ENCODE results near the gene GPER1. TPM values are rescaled to one million over a fixed set of nuclear protein-coding genes. Genes with fewer than 3 reads are reported as not detected.

The GPER1 gene
- total RNA-seq, 1 donor from 2014 or later: 2.5 TPM

DNA sequence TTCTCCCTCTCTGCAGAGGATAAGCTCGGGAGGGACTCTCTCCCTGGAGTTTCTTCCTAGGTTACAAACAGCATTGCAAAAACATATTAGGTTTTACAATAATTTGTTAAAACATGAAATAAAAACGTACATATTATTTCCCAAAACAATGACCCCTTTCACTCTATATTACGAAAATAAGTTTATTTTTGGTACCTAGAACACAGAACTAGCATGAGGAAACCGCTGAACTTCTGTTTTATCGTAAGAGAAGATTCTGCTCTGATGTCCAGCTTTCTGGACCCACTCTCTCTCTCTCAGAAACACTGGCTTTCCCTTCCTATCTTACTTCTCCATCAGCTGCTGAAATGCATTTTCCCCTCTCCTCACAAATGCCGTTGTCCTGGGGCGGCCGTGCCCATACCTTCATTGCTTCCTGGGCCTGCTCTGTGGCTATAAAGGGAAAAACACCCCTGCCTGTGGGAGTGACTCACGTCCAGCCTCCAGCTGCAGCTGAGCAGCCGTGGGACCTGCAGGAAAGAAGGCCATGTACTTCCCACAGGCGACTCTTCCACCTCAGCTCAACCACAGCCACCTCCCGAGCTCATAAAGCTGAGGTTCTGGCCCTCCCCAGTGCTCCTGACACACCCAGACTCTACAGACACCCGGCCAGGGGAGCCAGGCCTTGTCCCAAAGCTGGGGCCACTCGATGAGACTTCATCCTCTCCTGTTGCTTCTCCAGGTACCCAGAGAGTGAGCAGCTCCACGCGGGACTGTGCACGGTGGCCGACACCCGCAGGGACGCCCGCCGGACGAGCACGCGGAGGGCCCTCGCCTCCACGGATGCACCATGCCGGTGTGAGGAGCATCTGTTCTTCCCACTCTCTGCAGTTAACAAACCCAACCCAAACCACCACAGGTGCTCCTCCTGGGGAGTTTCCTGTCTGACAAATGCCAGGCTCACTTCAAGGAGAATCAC is 3.1 kb downstream of the GPER1 start:
- DNase-seq (ENCODE audit: extremely low spot score, unreplicated experiment): no peak
- peak overlapping the region; percentile 14 for H3K27ac Mint-ChIP-seq (ENCODE audit: unreplicated experiment)

DNA sequence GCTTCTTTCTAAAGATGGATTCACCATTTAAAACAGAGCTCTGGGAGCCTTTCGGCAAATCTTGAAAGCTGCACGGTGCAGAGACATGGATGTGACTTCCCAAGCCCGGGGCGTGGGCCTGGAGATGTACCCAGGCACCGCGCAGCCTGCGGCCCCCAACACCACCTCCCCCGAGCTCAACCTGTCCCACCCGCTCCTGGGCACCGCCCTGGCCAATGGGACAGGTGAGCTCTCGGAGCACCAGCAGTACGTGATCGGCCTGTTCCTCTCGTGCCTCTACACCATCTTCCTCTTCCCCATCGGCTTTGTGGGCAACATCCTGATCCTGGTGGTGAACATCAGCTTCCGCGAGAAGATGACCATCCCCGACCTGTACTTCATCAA is 3.7 kb downstream of the GPER1 start:
- TF ChIP-seq, protein P1, sequence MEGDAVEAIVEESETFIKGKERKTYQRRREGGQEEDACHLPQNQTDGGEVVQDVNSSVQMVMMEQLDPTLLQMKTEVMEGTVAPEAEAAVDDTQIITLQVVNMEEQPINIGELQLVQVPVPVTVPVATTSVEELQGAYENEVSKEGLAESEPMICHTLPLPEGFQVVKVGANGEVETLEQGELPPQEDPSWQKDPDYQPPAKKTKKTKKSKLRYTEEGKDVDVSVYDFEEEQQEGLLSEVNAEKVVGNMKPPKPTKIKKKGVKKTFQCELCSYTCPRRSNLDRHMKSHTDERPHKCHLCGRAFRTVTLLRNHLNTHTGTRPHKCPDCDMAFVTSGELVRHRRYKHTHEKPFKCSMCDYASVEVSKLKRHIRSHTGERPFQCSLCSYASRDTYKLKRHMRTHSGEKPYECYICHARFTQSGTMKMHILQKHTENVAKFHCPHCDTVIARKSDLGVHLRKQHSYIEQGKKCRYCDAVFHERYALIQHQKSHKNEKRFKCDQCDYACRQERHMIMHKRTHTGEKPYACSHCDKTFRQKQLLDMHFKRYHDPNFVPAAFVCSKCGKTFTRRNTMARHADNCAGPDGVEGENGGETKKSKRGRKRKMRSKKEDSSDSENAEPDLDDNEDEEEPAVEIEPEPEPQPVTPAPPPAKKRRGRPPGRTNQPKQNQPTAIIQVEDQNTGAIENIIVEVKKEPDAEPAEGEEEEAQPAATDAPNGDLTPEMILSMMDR (IDR thresholded peaks at IDR 0.05): no peak
- no peak for DNase-seq (ENCODE audit: extremely low spot score, unreplicated experiment)
- H3K27ac Mint-ChIP-seq (ENCODE audit: unreplicated experiment): no peak overlapping the region
- H3K9me3 Mint-ChIP-seq (ENCODE audit: unreplicated experiment): no peaks in the 10 kb centered on the region
- H3K4me1 Mint-ChIP-seq (ENCODE audit: unreplicated experiment): peaks cover 33% of the 10 kb centered on the region
- no peak overlapping the region for H3K4me3 Mint-ChIP-seq (ENCODE audit: unreplicated experiment)
- H3K27me3 Mint-ChIP-seq (ENCODE audit: unreplicated experiment): no peaks in the 10 kb centered on the region
- H3K36me3 Mint-ChIP-seq (ENCODE audit: unreplicated experiment): peaks cover 13% of the 10 kb centered on the region

More for the DNA sequence above, 3.1 kb downstream of the GPER1 start:
- Mint-ChIP-seq H3K27me3 (ENCODE audit: unreplicated experiment) (no peaks in the 10 kb centered on the region), H3K9me3 (ENCODE audit: unreplicated experiment) (no peaks in the 10 kb centered on the region), H3K4me3 (ENCODE audit: unreplicated experiment) (no peak overlapping the region), H3K36me3 (ENCODE audit: unreplicated experiment) (peaks cover 13% of the 10 kb centered on the region), H3K4me1 (ENCODE audit: unreplicated experiment) (peaks cover 40% of the 10 kb centered on the region)
- TF ChIP-seq, protein P1 (IDR thresholded peaks at IDR 0.05): no peak

DNA sequence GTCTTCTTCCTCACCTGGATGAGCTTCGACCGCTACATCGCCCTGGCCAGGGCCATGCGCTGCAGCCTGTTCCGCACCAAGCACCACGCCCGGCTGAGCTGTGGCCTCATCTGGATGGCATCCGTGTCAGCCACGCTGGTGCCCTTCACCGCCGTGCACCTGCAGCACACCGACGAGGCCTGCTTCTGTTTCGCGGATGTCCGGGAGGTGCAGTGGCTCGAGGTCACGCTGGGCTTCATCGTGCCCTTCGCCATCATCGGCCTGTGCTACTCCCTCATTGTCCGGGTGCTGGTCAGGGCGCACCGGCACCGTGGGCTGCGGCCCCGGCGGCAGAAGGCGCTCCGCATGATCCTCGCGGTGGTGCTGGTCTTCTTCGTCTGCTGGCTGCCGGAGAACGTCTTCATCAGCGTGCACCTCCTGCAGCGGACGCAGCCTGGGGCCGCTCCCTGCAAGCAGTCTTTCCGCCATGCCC is 4.3 kb downstream of the GPER1 start:
- Mint-ChIP-seq H3K4me1 (ENCODE audit: unreplicated experiment) (peaks cover 28% of the 10 kb centered on the region), H3K27me3 (ENCODE audit: unreplicated experiment) (no peaks in the 10 kb centered on the region), H3K9me3 (ENCODE audit: unreplicated experiment) (no peaks in the 10 kb centered on the region), H3K27ac (ENCODE audit: unreplicated experiment) (no peak overlapping the region), H3K36me3 (ENCODE audit: unreplicated experiment) (peaks cover 13% of the 10 kb centered on the region), H3K4me3 (ENCODE audit: unreplicated experiment) (no peak overlapping the region)
- TF ChIP-seq, protein P1 (IDR thresholded peaks at IDR 0.05): no peak
- DNase-seq (ENCODE audit: extremely low spot score, unreplicated experiment): no peak

DNA sequence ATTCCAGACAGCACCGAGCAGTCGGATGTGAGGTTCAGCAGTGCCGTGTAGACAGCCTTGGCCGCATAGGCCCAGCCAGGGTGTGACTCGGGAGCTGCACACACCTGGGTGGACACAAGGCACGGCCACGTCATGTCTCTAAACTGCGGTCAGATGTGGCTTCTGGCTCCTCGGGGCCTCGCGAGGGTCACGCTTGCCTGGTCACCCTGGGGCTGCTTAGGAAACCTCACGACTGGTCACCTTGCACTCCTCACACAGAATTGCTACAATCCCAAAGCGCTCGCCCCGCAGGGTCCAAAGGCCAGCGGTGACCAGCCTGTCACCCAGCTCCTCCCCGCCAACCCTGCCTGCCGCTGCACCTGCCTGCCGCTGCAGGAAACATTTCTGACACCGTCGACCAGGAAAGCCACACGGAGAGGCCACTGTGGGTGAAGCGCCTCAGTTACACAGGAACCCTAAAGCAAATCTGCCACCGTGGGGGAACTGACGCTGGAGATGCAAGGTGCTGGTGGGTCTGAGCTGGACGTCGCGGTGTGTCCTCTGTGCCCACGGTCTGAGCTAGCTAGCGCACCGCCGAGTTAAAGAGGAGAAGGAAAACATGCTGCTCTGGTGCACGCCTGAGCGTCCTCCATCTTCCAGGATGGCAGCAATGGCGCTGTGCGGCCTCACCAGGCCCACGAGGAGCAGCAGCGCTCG is 5.0 kb downstream of the GPER1 start:
- no peak for DNase-seq (ENCODE audit: extremely low spot score, unreplicated experiment)
- Mint-ChIP-seq H3K4me3 (ENCODE audit: unreplicated experiment) (no peak overlapping the region), H3K36me3 (ENCODE audit: unreplicated experiment) (peaks cover 18% of the 10 kb centered on the region), H3K27me3 (ENCODE audit: unreplicated experiment) (no peaks in the 10 kb centered on the region), H3K27ac (ENCODE audit: unreplicated experiment) (no peak overlapping the region), H3K9me3 (ENCODE audit: unreplicated experiment) (no peaks in the 10 kb centered on the region), H3K4me1 (ENCODE audit: unreplicated experiment) (peaks cover 20% of the 10 kb centered on the region)
- TF ChIP-seq, protein P1 (IDR thresholded peaks at IDR 0.05): no peak

DNA sequence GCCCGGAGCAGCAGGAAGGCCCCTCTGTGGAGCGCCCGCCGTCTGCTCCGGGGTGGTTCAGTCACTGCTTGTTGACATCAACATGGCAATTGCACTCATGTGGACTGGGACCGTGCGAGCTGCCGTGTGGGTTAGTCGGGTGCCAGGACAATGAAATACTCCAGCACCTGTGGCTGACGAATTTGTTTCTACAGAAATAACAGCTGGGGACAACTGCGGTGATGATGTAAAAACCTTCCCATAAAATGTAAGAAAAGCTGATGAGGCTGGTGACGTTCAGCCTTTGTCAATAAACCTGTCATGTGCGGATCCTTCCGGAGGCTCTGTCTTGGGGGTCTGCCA is 5.6 kb downstream of the GPER1 start:
- Mint-ChIP-seq H3K9me3 (ENCODE audit: unreplicated experiment) (no peaks in the 10 kb centered on the region), H3K4me3 (ENCODE audit: unreplicated experiment) (no peak overlapping the region), H3K27ac (ENCODE audit: unreplicated experiment) (no peak overlapping the region), H3K36me3 (ENCODE audit: unreplicated experiment) (peaks cover 21% of the 10 kb centered on the region), H3K4me1 (ENCODE audit: unreplicated experiment) (peaks cover 15% of the 10 kb centered on the region), H3K27me3 (ENCODE audit: unreplicated experiment) (no peaks in the 10 kb centered on the region)
- TF ChIP-seq, protein P1 (IDR thresholded peaks at IDR 0.05): no peak
- DNase-seq (ENCODE audit: extremely low spot score, unreplicated experiment): no peak

All from osteocyte (in vitro differentiated cells).